HepG2 (cell line): Measurements from ENCODE around the gene DDX19B. TPM values are rescaled to one million over a fixed set of nuclear protein-coding genes. Genes with fewer than 3 reads are reported as not detected.

Source experiments
- AHDC1 ChIP-seq: sonication (generic); formaldehyde crosslinking; IDR thresholded peaks from 2 replicates; pipeline ENCODE4 v1.5.1; 2020; ENCODE audit warnings: mild to moderate bottlenecking, missing genetic modification reagents, borderline replicate concordance
- CBFB ChIP-seq: sonication (generic); formaldehyde crosslinking; IDR thresholded peaks from 2 replicates; pipeline ENCODE4 v1.4.0; 2020; ENCODE audit warnings: missing genetic modification reagents
- EED ChIP-seq: sonication (generic); formaldehyde crosslinking; IDR thresholded peaks from 2 replicates; pipeline ENCODE4 v1.5.0; 2020; ENCODE audit warnings: mild to moderate bottlenecking, missing genetic modification reagents
- ELF4 ChIP-seq: sonication (generic); formaldehyde crosslinking; IDR thresholded peaks from 2 replicates; pipeline ENCODE4 v1.5.0; 2020; ENCODE audit warnings: missing genetic modification reagents, mild to moderate bottlenecking, moderate library complexity, borderline replicate concordance
- HOXA5 ChIP-seq: sonication (generic); formaldehyde crosslinking; IDR thresholded peaks from 2 replicates; pipeline ENCODE4 v1.4.0; 2020; ENCODE audit warnings: missing genetic modification reagents
- NCOA5 ChIP-seq: sonication (generic); formaldehyde crosslinking; IDR thresholded peaks from 2 replicates; pipeline ENCODE4 v1.4.0; 2020; ENCODE audit warnings: missing genetic modification reagents
- NR2F2 ChIP-seq: IDR thresholded peaks from 2 replicates; pipeline ENCODE4 v1.6.1; 2012; ENCODE audit warnings: low read depth, inconsistent platforms, borderline replicate concordance
- POLR2A ChIP-seq, 2 experiments: IDR thresholded peaks; 2 replicates each; pipeline ENCODE4 v1.6.1; 2011; ENCODE audit warnings: low read depth in 2 of 2, low read length in 2 of 2, mild to moderate bottlenecking in 1 of 2, moderate library complexity in 1 of 2; ENCODE audit not compliant: insufficient read depth in 1 of 2
- PPARG ChIP-seq: conservative IDR thresholded peaks from 2 replicates; pipeline ENCODE4 v1.6.1; 2016; ENCODE audit warnings: missing biosample characterization, missing genetic modification reagents
- SKI ChIP-seq: fragments of 450-650 bp; IDR thresholded peaks from one replicate; pipeline ENCODE4 v1.6.1; 2018; ENCODE audit warnings: mild to moderate bottlenecking; ENCODE audit not compliant: partially characterized antibody
- SP1 ChIP-seq, 2 experiments: fragments of 450-650 bp in 1 of 2; sonication (generic) in 1 of 2; formaldehyde crosslinking in 1 of 2; IDR thresholded peaks; 2 replicates each; pipeline versions ENCODE4 v1.4.0 to v1.6.1; 2016 to 2020; ENCODE audit warnings: missing genetic modification reagents in 1 of 2
- ZC3H13 ChIP-seq: sonication (generic); formaldehyde crosslinking; IDR thresholded peaks from 2 replicates; pipeline ENCODE4 v1.8.1; 2023; ENCODE audit warnings: mild to moderate bottlenecking, missing genetic modification reagents, moderate library complexity
- ZNF235 ChIP-seq: sonication (generic); formaldehyde crosslinking; IDR thresholded peaks from 2 replicates; pipeline ENCODE4 v1.8.1; 2023; ENCODE audit warnings: mild to moderate bottlenecking, missing genetic modification reagents, borderline replicate concordance
- ZNF317 ChIP-seq: sonication (generic); formaldehyde crosslinking; IDR thresholded peaks from 2 replicates; pipeline ENCODE4 v1.5.0; 2020; ENCODE audit warnings: mild to moderate bottlenecking, missing genetic modification reagents
- ZNF430 ChIP-seq: sonication (generic); formaldehyde crosslinking; IDR thresholded peaks from 2 replicates; pipeline ENCODE4 v1.9.0; 2021; ENCODE audit warnings: mild to moderate bottlenecking, missing genetic modification reagents
- ZNF484 ChIP-seq: sonication (generic); formaldehyde crosslinking; IDR thresholded peaks from 2 replicates; pipeline ENCODE4 v1.5.1; 2020; ENCODE audit warnings: mild to moderate bottlenecking, low read depth, missing genetic modification reagents, borderline replicate concordance
- ZNF543 ChIP-seq: sonication (generic); formaldehyde crosslinking; IDR thresholded peaks from 2 replicates; pipeline ENCODE4 v1.4.0; 2020; ENCODE audit warnings: mild to moderate bottlenecking, missing genetic modification reagents
- ZNF558 ChIP-seq: sonication (generic); formaldehyde crosslinking; IDR thresholded peaks from 2 replicates; pipeline ENCODE4 v1.9.0; 2022; ENCODE audit warnings: mild to moderate bottlenecking, missing genetic modification reagents, borderline replicate concordance
- ZNF674 ChIP-seq: sonication (generic); formaldehyde crosslinking; IDR thresholded peaks from 2 replicates; pipeline ENCODE4 v1.5.0; 2020; ENCODE audit warnings: low read depth, mild to moderate bottlenecking, missing genetic modification reagents
- ZNF678 ChIP-seq: sonication (generic); formaldehyde crosslinking; IDR thresholded peaks from 2 replicates; pipeline ENCODE4 v1.4.0; 2020; ENCODE audit warnings: mild to moderate bottlenecking, missing genetic modification reagents
- ZNF709 ChIP-seq: sonication (generic); formaldehyde crosslinking; IDR thresholded peaks from 2 replicates; pipeline ENCODE4 v1.5.0; 2020; ENCODE audit warnings: mild to moderate bottlenecking, missing genetic modification reagents
- ZNF740 ChIP-seq: sonication (generic); formaldehyde crosslinking; IDR thresholded peaks from 2 replicates; pipeline ENCODE4 v1.4.0; 2020; ENCODE audit warnings: missing genetic modification reagents
- ZNF746 ChIP-seq: sonication (generic); formaldehyde crosslinking; IDR thresholded peaks from 2 replicates; pipeline ENCODE4 v1.8.0; 2022; ENCODE audit warnings: mild to moderate bottlenecking, missing genetic modification reagents
- ZNF768 ChIP-seq: sonication (generic); formaldehyde crosslinking; IDR thresholded peaks from 2 replicates; pipeline ENCODE4 v1.4.0; 2020; ENCODE audit warnings: missing genetic modification reagents
- ZNF883 ChIP-seq: sonication (generic); formaldehyde crosslinking; IDR thresholded peaks from 2 replicates; pipeline ENCODE4 v1.5.1; 2020; ENCODE audit warnings: mild to moderate bottlenecking, missing genetic modification reagents; ENCODE audit errors: not compliant biosample characterization
- polyA plus RNA-seq, 8 experiments: library from polyadenylated mRNA; depleted of rRNA in 3 of 8; stranded (reverse) in 7 of 8; unstranded in 1 of 8; fragments of >200 nt; fragmentation: Illumina TruSeq in 4 of 8; extraction: Trizol in 4 of 8; gene quantifications; 2 replicates each; pipeline versions ENCODE4 v1.2.1 to v1.2.3, GENCODE V29; 2011 to 2016; ENCODE audit warnings: low read depth in 4 of 8, missing spikeins in 1 of 8, mixed read lengths in 1 of 8; ENCODE audit not compliant: insufficient read depth in 1 of 8
- total RNA-seq, 5 experiments: library from RNA; depleted of rRNA; stranded (reverse); fragments of >200 nt; fragmentation: Illumina TruSeq; extraction: Trizol; gene quantifications; 2 replicates each; pipeline ENCODE4 v1.2.3, GENCODE V29; 2016; ENCODE audit warnings: low read depth in 1 of 5

Gene DDX19B
- total and polyA plus RNA-seq, 2 of the 13 experiments (the other 11 are each of a cell fraction or from before 2014, with no cell fraction given), result 36.2 to 40.0 TPM

GRCh38 chr16:70380248-70380918 is 81.4 kb downstream of the DDX19B start (continued):
- TF ChIP-seq AHDC1 (CRISPR knock-in tag), result peak; percentile 25; the same call in 1 of the 2 replicates
- TF ChIP-seq ZNF740 (CRISPR knock-in tag), result 0 out of 2 replicates have a peak, but pooled peaks have one; percentile 24
- TF ChIP-seq POLR2A (IDR thresholded peaks at IDR 0.05; ENCODE audit: insufficient read depth in 1 of 2, low read depth in 2 of 2, low read length in 2 of 2), result 0 out of 4 replicates have a peak, but pooled peaks of 1 of the 2 experiments have one; percentile 51
- TF ChIP-seq HOXA5 (CRISPR knock-in tag), result 0 out of 2 replicates have a peak, but pooled peaks have one; percentile 16
- peak; percentile 20 for TF ChIP-seq ZNF883 (CRISPR knock-in tag)
- peak; percentile 43; the same call in 1 of the 2 replicates for TF ChIP-seq ZNF709 (CRISPR knock-in tag)
- no peak for TF ChIP-seq SP1 (IDR thresholded peaks at IDR 0.05)
- no peak for TF ChIP-seq SP1 (CRISPR knock-in tag; IDR thresholded peaks at IDR 0.05)
- peak; percentile 18; the same call in 1 of the 2 replicates for TF ChIP-seq ZNF235 (CRISPR knock-in tag)
- 0 out of 2 replicates have a peak, but pooled peaks have one; percentile 1 for TF ChIP-seq NR2F2
- TF ChIP-seq PPARG (CRISPR knock-in tag), result no peak
- no peak for TF ChIP-seq ZNF430 (CRISPR knock-in tag)
- TF ChIP-seq ZNF674 (CRISPR knock-in tag), result no peak
- TF ChIP-seq ZNF484, result 0 out of 2 replicates have a peak, but pooled peaks have one; percentile 19
- TF ChIP-seq ZNF678 (CRISPR knock-in tag), result no peak; the same call in 1 of the 2 replicates
- TF ChIP-seq EED, result no peak
- TF ChIP-seq ZNF768 (CRISPR knock-in tag), result peak; percentile 61; the same call in 1 of the 2 replicates
- TF ChIP-seq NCOA5 (CRISPR knock-in tag), result 0 out of 2 replicates have a peak, but pooled peaks have one; percentile 13
- TF ChIP-seq ELF4 (CRISPR knock-in tag), result no peak
- peak; percentile 77 for TF ChIP-seq ZNF317 (CRISPR knock-in tag)
- TF ChIP-seq ZNF746 (CRISPR knock-in tag), result no peak
- TF ChIP-seq ZNF558 (CRISPR knock-in tag), result peak; percentile 9; the same call in 1 of the 2 replicates
- peak; percentile 56; the same call in 1 of the 2 replicates for TF ChIP-seq ZC3H13 (CRISPR knock-in tag)
- TF ChIP-seq ZNF543 (CRISPR knock-in tag), result 0 out of 2 replicates have a peak, but pooled peaks have one; percentile 37
- no peak for TF ChIP-seq SKI
- peak; percentile 9; the same call in 1 of the 2 replicates for TF ChIP-seq CBFB
